KMS-11 (cell line): ENCODE data around the gene TTBK2.

ENCODE experiments used
- H2AFZ ChIP-seq: fragments of 200-600 bp; sonication (generic); 2 replicates; pipeline ENCODE4 v1.6.1; 2016; ENCODE audit warnings: antibody characterized with exemption, mixed run types, low read depth
- H3K27ac ChIP-seq: fragments of 200-600 bp; sonication (generic); 2 replicates; pipeline ENCODE4 v1.6.1; 2016; ENCODE audit warnings: mild to moderate bottlenecking, mixed run types
- H3K27me3 ChIP-seq: fragments of 200-600 bp; sonication (generic); 2 replicates; pipeline ENCODE4 v1.6.1; 2017; ENCODE audit warnings: mild to moderate bottlenecking, low read depth, mixed run types, moderate library complexity; ENCODE audit not compliant: insufficient read depth
- H3K36me3 ChIP-seq: fragments of 200-600 bp; sonication (generic); 2 replicates; pipeline ENCODE4 v1.6.1; 2017; ENCODE audit warnings: mild to moderate bottlenecking, mixed run types; ENCODE audit not compliant: insufficient read depth
- H3K4me1 ChIP-seq: fragments of 200-600 bp; sonication (generic); 2 replicates; pipeline ENCODE4 v1.6.1; 2016; ENCODE audit warnings: mild to moderate bottlenecking, low read depth, mixed run types; ENCODE audit not compliant: poor library complexity, severe bottlenecking
- H3K4me2 ChIP-seq: fragments of 200-600 bp; sonication (generic); 2 replicates; pipeline ENCODE4 v1.7.0; 2016; ENCODE audit warnings: mild to moderate bottlenecking, mixed run types
- H3K4me3 ChIP-seq: fragments of 200-600 bp; sonication (generic); IDR thresholded peaks from 2 replicates; pipeline ENCODE4 v1.6.1; 2017; ENCODE audit warnings: low read depth, low read length, mixed read lengths; ENCODE audit not compliant: insufficient read depth
- H3K79me2 ChIP-seq: fragments of 200-600 bp; sonication (generic); 2 replicates; pipeline ENCODE4 v1.6.1; 2016; ENCODE audit warnings: low read depth, mixed run types; ENCODE audit not compliant: insufficient read depth
- H3K9ac ChIP-seq: fragments of 200-600 bp; sonication (generic); 2 replicates; pipeline ENCODE4 v1.6.1; 2016; ENCODE audit warnings: mild to moderate bottlenecking, mixed run types
- H4K20me1 ChIP-seq: fragments of 200-600 bp; sonication (generic); 2 replicates; pipeline ENCODE4 v1.6.1; 2016; ENCODE audit warnings: mild to moderate bottlenecking, mixed run types; ENCODE audit not compliant: insufficient read depth
- CTCF ChIP-seq: fragments of 200-600 bp; sonication (generic); conservative IDR thresholded peaks from 2 replicates; pipeline ENCODE4 v1.6.1; 2017; ENCODE audit warnings: low read depth, mild to moderate bottlenecking, antibody characterized with exemption, low read length, moderate library complexity, mixed read lengths

TTBK2 gene

GRCh38 chr15:42728972-42729371, 191.6 kb downstream of the TTBK2 start:
- H3K79me2 ChIP-seq: no peaks in the 10 kb centered on the region
- no peak overlapping the region for H3K4me3 ChIP-seq
- no peak overlapping the region for H3K9ac ChIP-seq
- no peak overlapping the region for H3K27ac ChIP-seq
- H3K36me3 ChIP-seq: 0 out of 2 replicates have a peak, but pooled peaks cover 4% of the 10 kb centered on the region
- no peaks in the 10 kb centered on the region for H3K4me1 ChIP-seq
- no peak overlapping the region for H2AFZ ChIP-seq
- no peak for TF ChIP-seq CTCF
- H3K4me2 ChIP-seq: no peak overlapping the region
- H3K27me3 ChIP-seq: no peaks in the 10 kb centered on the region
- no peaks in the 10 kb centered on the region for H4K20me1 ChIP-seq

- Histone ChIP-seq H3K79me2 (no peaks in the 10 kb centered on the region), H3K4me3 (no peak overlapping the region), H2AFZ (no peak overlapping the region), H3K9ac (no peak overlapping the region), H4K20me1 (no peaks in the 10 kb centered on the region), H3K4me1 (no peaks in the 10 kb centered on the region), H3K27ac (no peak overlapping the region), H3K4me2 (no peak overlapping the region), H3K36me3 (0 out of 2 replicates have a peak, but pooled peaks cover 4% of the 10 kb centered on the region), H3K27me3 (no peaks in the 10 kb centered on the region)
- TF ChIP-seq CTCF: no peak
These were observed 192.0 kb downstream of the TTBK2 start for GRCh38 chr15:42728560-42728959.

- Histone ChIP-seq H3K27me3 (no peaks in the 10 kb centered on the region), H3K79me2 (no peaks in the 10 kb centered on the region), H3K27ac (no peak overlapping the region), H3K4me2 (no peak overlapping the region), H3K4me1 (no peaks in the 10 kb centered on the region), H3K9ac (no peak overlapping the region), H2AFZ (no peak overlapping the region), H3K4me3 (no peak overlapping the region), H4K20me1 (no peaks in the 10 kb centered on the region), H3K36me3 (0 out of 2 replicates have a peak, but pooled peaks cover 4% of the 10 kb centered on the region)
- no peak for TF ChIP-seq CTCF
These were observed 192.7 kb downstream of the TTBK2 start for GRCh38 chr15:42727750-42728381.

- Histone ChIP-seq H3K36me3 (0 out of 2 replicates have a peak, but pooled peaks cover 4% of the 10 kb centered on the region), H4K20me1 (no peaks in the 10 kb centered on the region), H3K4me1 (no peaks in the 10 kb centered on the region), H3K27ac (no peak overlapping the region), H2AFZ (no peak overlapping the region), H3K9ac (no peak overlapping the region), H3K79me2 (no peaks in the 10 kb centered on the region), H3K27me3 (no peaks in the 10 kb centered on the region), H3K4me2 (no peak overlapping the region), H3K4me3 (no peak overlapping the region)
- TF ChIP-seq CTCF: no peak
These were observed 194.5 kb downstream of the TTBK2 start for GRCh38 chr15:42726114-42726513.
